Calu3 (cell line): Measurements from ENCODE around the gene SLC5A3. TPM values are rescaled to one million over a fixed set of nuclear protein-coding genes. Genes with fewer than 3 reads are reported as not detected.

Source experiments
- BruUV-seq: library from RNA; stranded (reverse); fragments of 400-500 nt; replicated peaks from 2 replicates; lab custom pipeline; 2021; lab: Mats Ljungman, UMichigan
- CTCF ChIA-PET: fragments of 300-600 bp; sonication (Branson Sonifier 250); formaldehyde crosslinking; loops from one replicate; lab custom pipeline; 2022; ENCODE audit warnings: antibody characterized with exemption; lab: Charles Lee
- DNase-seq: peaks from one replicate; pipeline ENCODE4 v3.0.0; 2022
- H3K27ac Mint-ChIP-seq: one replicate; pipeline ENCODE4 v1.8.0; 2022; ENCODE audit warnings: mixed read lengths; ENCODE audit not compliant: unreplicated experiment
- H3K27me3 Mint-ChIP-seq: one replicate; pipeline ENCODE4 v1.8.0; 2022; ENCODE audit warnings: mixed read lengths; ENCODE audit not compliant: unreplicated experiment
- H3K36me3 Mint-ChIP-seq: one replicate; pipeline ENCODE4 v1.8.0; 2022; ENCODE audit warnings: mild to moderate bottlenecking, moderate library complexity, mixed read lengths; ENCODE audit not compliant: insufficient read depth, unreplicated experiment
- H3K4me1 Mint-ChIP-seq: one replicate; pipeline ENCODE4 v1.8.0; 2022; ENCODE audit warnings: mild to moderate bottlenecking, low read depth, mixed read lengths; ENCODE audit not compliant: unreplicated experiment
- H3K4me3 Mint-ChIP-seq: one replicate; pipeline ENCODE4 v1.8.0; 2022; ENCODE audit warnings: mild to moderate bottlenecking, low read depth, moderate library complexity, mixed read lengths; ENCODE audit not compliant: unreplicated experiment
- H3K9me3 Mint-ChIP-seq: one replicate; pipeline ENCODE4 v1.8.0; 2022; ENCODE audit warnings: low read depth, mixed read lengths; ENCODE audit not compliant: unreplicated experiment
- CTCF ChIP-seq: fragments of 200-600 bp; IDR thresholded peaks from one replicate; pipeline ENCODE4 v1.8.0; 2022; ENCODE audit warnings: antibody characterized with exemption; ENCODE audit not compliant: unreplicated experiment
- intact Hi-C: fragments of 100-400 bp; cut with micrococcal nuclease; formaldehyde crosslinking; loops from one replicate; pipeline ENCODE4 v1.10.0; 2022; ENCODE audit not compliant: unreplicated experiment
- total RNA-seq: library from RNA; stranded (reverse); gene quantifications from 2 replicates; pipeline ENCODE4 v1.2.3, GENCODE V29; 2022

Gene SLC5A3
- total RNA-seq, 1 experiment from 2014 or later = 15.8 TPM

GRCh38 chr21:34029743-34030528 is 43.4 kb upstream of the SLC5A3 start:
- H3K27me3 Mint-ChIP-seq = no peaks in the 10 kb centered on the region
- peaks cover 4% of the 10 kb centered on the region for H3K9me3 Mint-ChIP-seq
- intact Hi-C loops = no loop called here
- H3K4me1 Mint-ChIP-seq = peaks cover 24% of the 10 kb centered on the region
- H3K27ac Mint-ChIP-seq = peak overlapping the region; percentile 73
- no peak overlapping the region for H3K4me3 Mint-ChIP-seq
- H3K36me3 Mint-ChIP-seq = no peaks in the 10 kb centered on the region
- TF ChIP-seq CTCF = no peak
- BruUV-seq = no TSS peak
- CTCF ChIA-PET = no interaction called here
- peak; percentile 19 for DNase-seq

GRCh38 chr21:34031835-34032370 is 41.5 kb upstream of the SLC5A3 start:
- H3K4me3 Mint-ChIP-seq = no peak overlapping the region
- H3K36me3 Mint-ChIP-seq = no peaks in the 10 kb centered on the region
- peaks cover 24% of the 10 kb centered on the region for H3K4me1 Mint-ChIP-seq
- H3K9me3 Mint-ChIP-seq = peaks cover 2% of the 10 kb centered on the region
- no peak overlapping the region for H3K27ac Mint-ChIP-seq
- no peak for DNase-seq
- no peak for TF ChIP-seq CTCF
- H3K27me3 Mint-ChIP-seq = no peaks in the 10 kb centered on the region
- CTCF ChIA-PET = no interaction called here
- no TSS peak for BruUV-seq
- intact Hi-C loops = no loop called here

GRCh38 chr21:34034369-34035014 is 38.9 kb upstream of the SLC5A3 start:
- no peaks in the 10 kb centered on the region for H3K27me3 Mint-ChIP-seq
- CTCF ChIA-PET = interaction anchor here (0.7 kb wide), 1 partner anchor 53 kb away, joined by 3 read pairs; no protein-coding TSS in a partner anchor
- no peak for TF ChIP-seq CTCF
- no peaks in the 10 kb centered on the region for H3K36me3 Mint-ChIP-seq
- BruUV-seq = no TSS peak
- no peak for DNase-seq
- H3K9me3 Mint-ChIP-seq = peaks cover 2% of the 10 kb centered on the region
- H3K4me1 Mint-ChIP-seq = peaks cover 24% of the 10 kb centered on the region
- H3K27ac Mint-ChIP-seq = no peak overlapping the region
- intact Hi-C loops = no loop called here
- H3K4me3 Mint-ChIP-seq = no peak overlapping the region

GRCh38 chr21:34035619-34036354 is 37.6 kb upstream of the SLC5A3 start:
- no peak overlapping the region for H3K27ac Mint-ChIP-seq
- H3K9me3 Mint-ChIP-seq = no peaks in the 10 kb centered on the region
- intact Hi-C loops = no loop called here
- BruUV-seq = no TSS peak
- no peaks in the 10 kb centered on the region for H3K36me3 Mint-ChIP-seq
- CTCF ChIA-PET = interaction anchor here (0.6 kb wide), 1 partner anchor 98 kb away, joined by 5 read pairs; no protein-coding TSS in a partner anchor
- H3K4me1 Mint-ChIP-seq = peaks cover 16% of the 10 kb centered on the region
- no peak for DNase-seq
- no peak for TF ChIP-seq CTCF
- no peak overlapping the region for H3K4me3 Mint-ChIP-seq
- H3K27me3 Mint-ChIP-seq = no peaks in the 10 kb centered on the region
